HepG2 (cell line): ENCODE measurements around the gene PNKD. TPM values are rescaled to one million over a fixed set of nuclear protein-coding genes. Genes with fewer than 3 reads are reported as not detected.

Experiments used
- EZH2 ChIP-seq: conservative IDR thresholded peaks from 2 replicates; pipeline ENCODE4 v1.6.1; 2012; ENCODE audit warnings: mild to moderate bottlenecking, low read depth, low read length, moderate library complexity
- FOXO1 ChIP-seq: sonication (generic); formaldehyde crosslinking; IDR thresholded peaks from 2 replicates; pipeline ENCODE4 v1.4.0; 2020; ENCODE audit warnings: missing genetic modification reagents
- GLI4 ChIP-seq: sonication (generic); formaldehyde crosslinking; IDR thresholded peaks from 2 replicates; pipeline ENCODE4 v1.5.1; 2020; ENCODE audit warnings: missing genetic modification reagents, mild to moderate bottlenecking, moderate library complexity, borderline replicate concordance
- KDM6A ChIP-seq: IDR thresholded peaks from 2 replicates; pipeline ENCODE4 v1.6.1; 2016; ENCODE audit warnings: low read depth
- KIAA2018 ChIP-seq: sonication (generic); formaldehyde crosslinking; IDR thresholded peaks from 2 replicates; pipeline ENCODE4 v1.5.0; 2020; ENCODE audit warnings: mild to moderate bottlenecking, missing genetic modification reagents, borderline replicate concordance
- RFX5 ChIP-seq: IDR thresholded peaks from 2 replicates; pipeline ENCODE4 v1.6.1; 2011; ENCODE audit warnings: low read depth, low read length, improper control_type of control experiment
- WIZ ChIP-seq: sonication (generic); formaldehyde crosslinking; IDR thresholded peaks from 2 replicates; pipeline ENCODE4 v1.5.1; 2020; ENCODE audit warnings: mild to moderate bottlenecking, missing genetic modification reagents
- ZBTB2 ChIP-seq: sonication (generic); formaldehyde crosslinking; IDR thresholded peaks from 2 replicates; pipeline ENCODE4 v1.8.0; 2022; ENCODE audit warnings: low read depth, missing genetic modification reagents
- ZMYM2 ChIP-seq: sonication (generic); formaldehyde crosslinking; IDR thresholded peaks from 2 replicates; pipeline ENCODE4 v1.8.0; 2022; ENCODE audit warnings: mild to moderate bottlenecking, missing genetic modification reagents
- ZNF205 ChIP-seq: IDR thresholded peaks from 2 replicates; pipeline ENCODE4 v1.6.1; 2018; ENCODE audit warnings: missing biosample characterization, missing genetic modification reagents
- ZNF33B ChIP-seq: sonication (generic); formaldehyde crosslinking; IDR thresholded peaks from 2 replicates; pipeline ENCODE4 v1.5.1; 2020; ENCODE audit warnings: mild to moderate bottlenecking, missing genetic modification reagents
- ZNF644 ChIP-seq: IDR thresholded peaks from 2 replicates; pipeline ENCODE4 v1.6.1; 2016; ENCODE audit warnings: low read depth
- ZNF710 ChIP-seq: sonication (generic); formaldehyde crosslinking; IDR thresholded peaks from 2 replicates; pipeline ENCODE4 v1.5.0; 2020; ENCODE audit warnings: mild to moderate bottlenecking, missing genetic modification reagents, borderline replicate concordance
- ZNF788 ChIP-seq: sonication (generic); formaldehyde crosslinking; IDR thresholded peaks from 2 replicates; pipeline ENCODE4 v1.5.0; 2020; ENCODE audit warnings: mild to moderate bottlenecking, missing genetic modification reagents, borderline replicate concordance
- ZNF883 ChIP-seq: sonication (generic); formaldehyde crosslinking; IDR thresholded peaks from 2 replicates; pipeline ENCODE4 v1.5.1; 2020; ENCODE audit warnings: mild to moderate bottlenecking, missing genetic modification reagents; ENCODE audit errors: not compliant biosample characterization
- ZSCAN22 ChIP-seq: sonication (generic); formaldehyde crosslinking; IDR thresholded peaks from 2 replicates; pipeline ENCODE4 v1.4.0; 2020; ENCODE audit warnings: mild to moderate bottlenecking, missing genetic modification reagents
- polyA plus RNA-seq, 8 experiments: library from polyadenylated mRNA; depleted of rRNA in 3 of 8; stranded (reverse) in 7 of 8; unstranded in 1 of 8; fragments of >200 nt; fragmentation: Illumina TruSeq in 4 of 8; extraction: Trizol in 4 of 8; gene quantifications; 2 replicates each; pipeline versions ENCODE4 v1.2.1 to v1.2.3, GENCODE V29; 2011 to 2016; ENCODE audit warnings: low read depth in 4 of 8, missing spikeins in 1 of 8, mixed read lengths in 1 of 8; ENCODE audit not compliant: insufficient read depth in 1 of 8
- total RNA-seq, 5 experiments: library from RNA; depleted of rRNA; stranded (reverse); fragments of >200 nt; fragmentation: Illumina TruSeq; extraction: Trizol; gene quantifications; 2 replicates each; pipeline ENCODE4 v1.2.3, GENCODE V29; 2016; ENCODE audit warnings: low read depth in 1 of 5

Gene PNKD
- total and polyA plus RNA-seq, 2 of the 13 experiments (the other 11 are each of a cell fraction or from before 2014, with no cell fraction given), result 55.9 to 80.4 TPM

GRCh38 chr2:218395826-218396687 lies 125.7 kb downstream of the PNKD start (continued):
- no peak for TF ChIP-seq KIAA2018
- no peak for TF ChIP-seq ZNF883 (CRISPR knock-in tag)
- TF ChIP-seq ZNF205 (CRISPR knock-in tag), result peak; percentile 90
- TF ChIP-seq ZMYM2 (CRISPR knock-in tag), result peak; percentile 19; the same call in 1 of the 2 replicates
- peak; percentile 79 for TF ChIP-seq ZSCAN22 (CRISPR knock-in tag)
- TF ChIP-seq EZH2, result no peak; the same call in 1 of the 2 replicates
- TF ChIP-seq ZNF644 (CRISPR knock-in tag), result no peak
- no peak for TF ChIP-seq ZNF33B
- peak; percentile 74; the same call in 1 of the 2 replicates for TF ChIP-seq FOXO1 (CRISPR knock-in tag)
- TF ChIP-seq ZBTB2 (CRISPR knock-in tag), result peak; percentile 92; the same call in 1 of the 2 replicates
- peak; percentile 76; the same call in 1 of the 2 replicates for TF ChIP-seq ZNF710
- TF ChIP-seq WIZ (CRISPR knock-in tag), result peak; percentile 94; the same call in 1 of the 2 replicates
- no peak for TF ChIP-seq GLI4 (CRISPR knock-in tag)
- TF ChIP-seq ZNF788 (CRISPR knock-in tag), result peak; percentile 88; the same call in 1 of the 2 replicates
- TF ChIP-seq KDM6A (CRISPR knock-in tag), result no peak; the same call in 1 of the 2 replicates
- TF ChIP-seq RFX5, result no peak
